ENCODE measurements around the gene TPRG1L. TPM values are rescaled to one million over a fixed set of nuclear protein-coding genes. Genes with fewer than 3 reads are reported as not detected.

TPRG1L gene
- total RNA-seq, 2 donors from 2014 or later: 27.4 to 37.6 TPM

DNA sequence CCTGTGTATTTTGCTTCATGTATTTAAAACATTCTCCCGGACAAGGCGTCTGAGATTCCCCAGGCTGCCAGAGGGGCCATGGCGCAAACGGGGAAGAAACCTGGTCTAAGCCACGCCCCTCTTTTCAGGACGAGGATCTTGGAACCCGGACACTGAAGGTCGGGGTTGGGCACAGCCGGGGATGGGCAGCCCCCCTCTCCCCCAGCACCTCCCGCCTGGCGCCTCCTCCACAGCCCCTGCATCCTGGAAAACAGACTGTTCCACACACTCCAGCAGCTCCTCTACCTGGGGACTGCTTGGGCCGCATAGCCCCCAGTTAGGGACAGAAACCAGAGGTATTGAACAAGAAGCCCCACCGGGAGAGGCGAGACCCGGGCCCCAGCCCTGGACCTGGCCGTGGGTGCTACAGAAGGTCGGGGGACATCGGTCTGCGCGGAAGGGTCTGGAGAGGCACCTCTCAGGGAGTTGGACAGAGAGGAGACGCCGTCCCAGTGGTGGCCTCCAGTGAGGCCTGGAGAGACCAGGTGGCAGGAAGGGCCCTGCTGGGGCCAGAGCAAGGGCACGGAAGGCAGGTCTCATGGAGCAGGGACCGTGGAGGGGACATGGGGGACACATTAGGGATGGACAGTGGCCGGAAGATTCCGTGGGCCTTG, 32.9 kb downstream of the TPRG1L start:
- ATAC-seq (ENCODE audit: insufficient number of reproducible peaks, low FRiP score, low read depth) (no peak), DNase-seq (ENCODE audit: low spot score) (no peak)
- H3K9me3 ChIP-seq: no peaks in the 10 kb centered on the region
- no peak overlapping the region for H3K4me3 ChIP-seq
- H3K27me3 ChIP-seq (replicated peaks; ENCODE audit: insufficient read depth): peaks cover 13% of the 10 kb centered on the region
- no peak overlapping the region for H3K27ac ChIP-seq
- H3K36me3 ChIP-seq: no peaks in the 10 kb centered on the region
- peaks cover 0 to 2% of the 10 kb centered on the region in 2 donors for H3K4me1 ChIP-seq (ENCODE audit: control insufficient read depth in 1 of 2, low read depth in 2 of 2)
- TF ChIP-seq, protein P1, sequence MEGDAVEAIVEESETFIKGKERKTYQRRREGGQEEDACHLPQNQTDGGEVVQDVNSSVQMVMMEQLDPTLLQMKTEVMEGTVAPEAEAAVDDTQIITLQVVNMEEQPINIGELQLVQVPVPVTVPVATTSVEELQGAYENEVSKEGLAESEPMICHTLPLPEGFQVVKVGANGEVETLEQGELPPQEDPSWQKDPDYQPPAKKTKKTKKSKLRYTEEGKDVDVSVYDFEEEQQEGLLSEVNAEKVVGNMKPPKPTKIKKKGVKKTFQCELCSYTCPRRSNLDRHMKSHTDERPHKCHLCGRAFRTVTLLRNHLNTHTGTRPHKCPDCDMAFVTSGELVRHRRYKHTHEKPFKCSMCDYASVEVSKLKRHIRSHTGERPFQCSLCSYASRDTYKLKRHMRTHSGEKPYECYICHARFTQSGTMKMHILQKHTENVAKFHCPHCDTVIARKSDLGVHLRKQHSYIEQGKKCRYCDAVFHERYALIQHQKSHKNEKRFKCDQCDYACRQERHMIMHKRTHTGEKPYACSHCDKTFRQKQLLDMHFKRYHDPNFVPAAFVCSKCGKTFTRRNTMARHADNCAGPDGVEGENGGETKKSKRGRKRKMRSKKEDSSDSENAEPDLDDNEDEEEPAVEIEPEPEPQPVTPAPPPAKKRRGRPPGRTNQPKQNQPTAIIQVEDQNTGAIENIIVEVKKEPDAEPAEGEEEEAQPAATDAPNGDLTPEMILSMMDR (IDR thresholded peaks at IDR 0.05): no peak

DNA sequence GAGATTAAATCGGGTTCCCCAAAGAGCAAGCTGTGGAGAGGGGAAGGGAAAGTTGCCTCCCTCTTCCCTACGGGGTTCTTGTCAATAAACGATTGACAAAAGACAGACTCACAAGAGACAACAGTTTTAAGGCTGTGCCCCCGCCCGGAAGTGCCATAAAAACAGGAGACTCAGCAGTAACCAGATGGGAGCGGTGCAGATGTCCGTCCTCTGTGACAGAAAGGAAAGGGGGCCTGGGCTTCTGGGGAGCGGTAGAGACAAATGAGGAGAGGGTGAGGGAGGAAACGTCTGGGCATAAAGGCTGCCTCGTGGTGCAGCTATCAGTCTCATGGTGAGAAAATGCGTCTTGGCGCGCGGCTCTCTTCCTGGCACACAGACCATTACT, 33.4 kb downstream of the TPRG1L start:
- H3K36me3 ChIP-seq: no peaks in the 10 kb centered on the region
- TF ChIP-seq, protein P1 (IDR thresholded peaks at IDR 0.05): no peak
- no peak for DNase-seq (ENCODE audit: low spot score)
- H3K4me1 ChIP-seq (ENCODE audit: control insufficient read depth in 1 of 2, low read depth in 2 of 2): no peaks in the 10 kb centered on the region
- no peak overlapping the region for H3K4me3 ChIP-seq
- H3K27ac ChIP-seq: no peak overlapping the region
- H3K27me3 ChIP-seq (replicated peaks; ENCODE audit: insufficient read depth): peaks cover 8% of the 10 kb centered on the region
- ATAC-seq (ENCODE audit: insufficient number of reproducible peaks, low FRiP score, low read depth): no peak
- no peaks in the 10 kb centered on the region for H3K9me3 ChIP-seq

DNA sequence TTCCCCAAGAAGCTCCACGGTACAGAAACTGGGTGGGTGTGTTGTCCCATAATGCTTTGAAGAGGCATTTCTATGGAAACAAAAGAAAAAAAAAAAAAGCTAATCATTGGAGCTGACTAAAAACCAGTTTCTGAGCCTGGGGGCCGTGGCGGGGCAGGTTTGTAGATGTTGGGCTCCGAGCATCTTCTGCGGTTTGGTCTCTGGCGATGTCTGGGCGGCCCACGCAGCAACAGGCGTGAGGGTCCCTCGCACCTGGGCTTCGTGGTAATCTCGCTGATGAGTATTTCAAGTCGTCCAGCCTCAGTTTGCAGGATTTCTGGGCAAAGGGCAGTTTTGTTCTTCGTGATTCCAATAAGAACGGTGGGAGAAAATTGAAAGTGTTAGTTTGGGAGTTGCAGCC, 34.3 kb downstream of the TPRG1L start:
- no peak for DNase-seq (ENCODE audit: low spot score)
- no peak overlapping the region for H3K27ac ChIP-seq
- H3K27me3 ChIP-seq (replicated peaks; ENCODE audit: insufficient read depth): no peaks in the 10 kb centered on the region
- no peaks in the 10 kb centered on the region for H3K36me3 ChIP-seq
- TF ChIP-seq, protein P1 (IDR thresholded peaks at IDR 0.05): no peak
- H3K9me3 ChIP-seq: no peaks in the 10 kb centered on the region
- no peaks in the 10 kb centered on the region for H3K4me1 ChIP-seq (ENCODE audit: control insufficient read depth in 1 of 2, low read depth in 2 of 2)
- H3K4me3 ChIP-seq: no peak overlapping the region
- no peak for ATAC-seq (ENCODE audit: insufficient number of reproducible peaks, low FRiP score, low read depth)

DNA sequence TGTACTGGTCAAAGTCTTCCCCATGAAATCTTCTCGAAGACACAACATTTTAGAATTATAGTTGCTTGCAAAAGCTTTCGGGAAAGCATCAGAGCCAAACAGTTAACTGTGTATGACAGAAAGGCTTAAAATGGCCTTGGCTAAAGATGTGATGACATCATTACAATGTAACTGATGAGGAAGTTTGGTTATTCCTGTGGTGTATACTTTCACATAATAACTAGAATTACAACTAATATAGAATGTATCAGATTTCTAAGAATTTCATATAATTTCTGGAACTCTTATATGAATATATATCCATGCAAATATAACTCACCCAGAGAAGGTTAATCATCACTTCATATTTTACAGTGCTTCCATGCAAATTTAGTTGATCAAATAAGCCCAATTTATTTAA, 35.9 kb downstream of the TPRG1L start:
- TF ChIP-seq, protein P1 (IDR thresholded peaks at IDR 0.05): no peak
- Histone ChIP-seq H3K4me1 (ENCODE audit: control insufficient read depth in 1 of 2, low read depth in 2 of 2) (no peaks in the 10 kb centered on the region), H3K36me3 (no peaks in the 10 kb centered on the region), H3K27me3 (replicated peaks; ENCODE audit: insufficient read depth) (no peaks in the 10 kb centered on the region), H3K4me3 (no peak overlapping the region), H3K27ac (no peak overlapping the region), H3K9me3 (no peaks in the 10 kb centered on the region)
- DNase-seq (ENCODE audit: low spot score) (no peak), ATAC-seq (ENCODE audit: insufficient number of reproducible peaks, low FRiP score, low read depth) (no peak)

DNA sequence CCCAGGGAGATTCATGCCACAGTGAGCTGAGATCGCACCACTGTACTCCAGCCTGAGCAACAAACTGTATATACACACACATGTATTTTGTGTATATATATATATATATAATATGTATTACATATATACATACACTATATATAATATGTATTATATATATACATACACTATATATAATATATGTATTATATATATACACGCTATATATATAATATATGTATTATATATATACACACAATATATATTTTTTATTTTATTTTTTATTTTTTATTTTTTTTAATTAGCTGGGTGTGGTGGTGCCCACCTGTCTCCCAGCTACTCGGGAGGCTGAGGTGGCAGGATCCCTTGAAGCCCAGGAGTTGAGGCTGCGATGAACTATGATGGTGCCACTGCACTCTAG, 36.8 kb downstream of the TPRG1L start:
- TF ChIP-seq, protein P1 (IDR thresholded peaks at IDR 0.05): no peak
- no peaks in the 10 kb centered on the region for H3K4me1 ChIP-seq (ENCODE audit: control insufficient read depth in 1 of 2, low read depth in 2 of 2)
- no peaks in the 10 kb centered on the region for H3K9me3 ChIP-seq
- H3K27me3 ChIP-seq (replicated peaks; ENCODE audit: insufficient read depth): no peaks in the 10 kb centered on the region
- no peak for DNase-seq (ENCODE audit: low spot score)
- H3K4me3 ChIP-seq: no peak overlapping the region
- ATAC-seq (ENCODE audit: insufficient number of reproducible peaks, low FRiP score, low read depth): no peak
- H3K27ac ChIP-seq: no peak overlapping the region
- no peaks in the 10 kb centered on the region for H3K36me3 ChIP-seq

Data from thoracic aorta (tissue), 2 donors.